Right lung (tissue), 5 donors: Measurements from ENCODE around the gene ZNF92. TPM values are rescaled to one million over a fixed set of nuclear protein-coding genes. Genes with fewer than 3 reads are reported as not detected.
"Not testable (repeated sequence)": the region's sequence is repeated elsewhere in the genome, so short reads cannot be mapped to it uniquely, and the experiment has no call there.

Source experiments
- DNase-seq, 2 donors: peaks; one replicate each; pipeline ENCODE4 v3.0.0-alpha.2; 2013
- polyA plus RNA-seq, 5 donors: library from polyadenylated mRNA; unstranded; fragments of 120-200 nt; gene quantifications; one replicate each; pipeline versions ENCODE4 v1.2.1 to v1.2.3, GENCODE V29; 2013; ENCODE audit warnings: inconsistent platforms in 1 of 5, low replicate concordance in 1 of 5; ENCODE audit not compliant: insufficient read length in 5 of 5, insufficient read depth in 1 of 5

Gene ZNF92
- polyA plus RNA-seq, 5 donors, result 12.0 to 25.8 (median 16.8) TPM

- DNase-seq, result no peak
These were observed 37.6 kb downstream of the ZNF92 start for GRCh38 chr7:65411249-65411648.

- DNase-seq, result no peak
These were observed 49.0 kb downstream of the ZNF92 start for GRCh38 chr7:65422670-65423069.

- not testable (repeated sequence) for DNase-seq
These were observed 49.6 kb downstream of the ZNF92 start for GRCh38 chr7:65423286-65423685.

GRCh38 chr7:65429642-65430343, 56.1 kb downstream of the ZNF92 start:
- no peak for DNase-seq

- DNase-seq, result no peak
These were observed 56.9 kb downstream of the ZNF92 start for GRCh38 chr7:65430344-65431186.

GRCh38 chr7:65434307-65434706, 60.7 kb downstream of the ZNF92 start:
- no peak for DNase-seq

- DNase-seq, result no peak
These were observed 62.5 kb downstream of the ZNF92 start for GRCh38 chr7:65436163-65436562.

GRCh38 chr7:65438598-65438997, 64.9 kb downstream of the ZNF92 start:
- no peak for DNase-seq

- DNase-seq, result no peak
These were observed 67.4 kb downstream of the ZNF92 start for GRCh38 chr7:65441010-65441409.

- no peak for DNase-seq
These were observed 70.7 kb downstream of the ZNF92 start for GRCh38 chr7:65444205-65444842.

- no peak for DNase-seq
These were observed 71.5 kb downstream of the ZNF92 start for GRCh38 chr7:65444899-65445823.

- DNase-seq, result not testable (repeated sequence)
These were observed 73.4 kb downstream of the ZNF92 start for GRCh38 chr7:65447041-65447440.

GRCh38 chr7:65448816-65449504, 75.3 kb downstream of the ZNF92 start:
- DNase-seq, result no peak

- DNase-seq, result no peak
These were observed 75.8 kb downstream of the ZNF92 start for GRCh38 chr7:65449505-65449852.
